GM23338 (cell line): ENCODE data around the gene HIVEP3. TPM values are rescaled to one million over a fixed set of nuclear protein-coding genes. Genes with fewer than 3 reads are reported as not detected.

Experiments
- ATAC-seq: fragments of 200-7000 bp; cut with Tn5 transposase; 3 replicates; pipeline ENCODE4 v1.9.1; 2020
- DNase-seq: peaks from one replicate; pipeline ENCODE4 v3.0.0-alpha.2; 2015; ENCODE audit warnings: low spot score
- H2AFZ ChIP-seq: fragments of 200-600 bp; sonication (generic); 2 replicates; pipeline ENCODE4 v1.8.0; 2016; ENCODE audit warnings: antibody characterized with exemption, mild to moderate bottlenecking, moderate library complexity
- H3F3A ChIP-seq: fragments of 200-600 bp; sonication (generic); replicated peaks from 2 replicates; pipeline ENCODE4 v1.8.0; 2017; ENCODE audit warnings: antibody characterized with exemption, mixed run types, low read depth
- H3K27ac ChIP-seq: fragments of 200-600 bp; sonication (generic); 2 replicates; pipeline ENCODE4 v1.6.1; 2016; ENCODE audit warnings: low read depth
- H3K27me3 ChIP-seq: fragments of 200-600 bp; sonication (generic); 2 replicates; pipeline ENCODE4 v1.8.0; 2016; ENCODE audit warnings: mild to moderate bottlenecking, mixed run types, moderate library complexity; ENCODE audit not compliant: insufficient read depth
- H3K36me3 ChIP-seq: fragments of 200-600 bp; sonication (generic); 2 replicates; pipeline ENCODE4 v1.8.0; 2016; ENCODE audit warnings: mild to moderate bottlenecking; ENCODE audit not compliant: insufficient read depth
- H3K4me1 ChIP-seq: fragments of 200-600 bp; sonication (generic); 2 replicates; pipeline ENCODE4 v1.8.0; 2016; ENCODE audit warnings: mild to moderate bottlenecking, moderate library complexity; ENCODE audit not compliant: insufficient read depth
- H3K4me2 ChIP-seq: fragments of 200-600 bp; sonication (generic); 2 replicates; pipeline ENCODE4 v1.7.1; 2017; ENCODE audit warnings: mixed run types
- H3K4me3 ChIP-seq: fragments of 200-600 bp; sonication (generic); 2 replicates; pipeline ENCODE4 v1.6.1; 2016; ENCODE audit warnings: mixed run types
- H3K79me2 ChIP-seq: fragments of 200-600 bp; sonication (generic); replicated peaks from 2 replicates; pipeline ENCODE4 v1.8.0; 2017; ENCODE audit warnings: mild to moderate bottlenecking; ENCODE audit not compliant: insufficient read depth
- H3K9me2 ChIP-seq: fragments of 200-600 bp; sonication (generic); 2 replicates; pipeline ENCODE4 v1.8.0; 2017; ENCODE audit not compliant: insufficient read depth
- H4K20me1 ChIP-seq: fragments of 200-600 bp; sonication (generic); replicated peaks from 2 replicates; pipeline ENCODE4 v1.8.0; 2017; ENCODE audit warnings: mild to moderate bottlenecking; ENCODE audit not compliant: insufficient read depth
- H3K27ac Mint-ChIP-seq: 2 replicates; pipeline ENCODE4 v1.8.0; 2020; ENCODE audit warnings: inconsistent platforms, mild to moderate bottlenecking, moderate library complexity, mixed read lengths
- H3K27me3 Mint-ChIP-seq: 3 replicates; pipeline ENCODE4 v1.8.0; 2022; ENCODE audit warnings: low read depth, mild to moderate bottlenecking, moderate library complexity, mixed read lengths, inconsistent platforms; ENCODE audit not compliant: insufficient read depth, poor library complexity
- H3K36me3 Mint-ChIP-seq: 3 replicates; pipeline ENCODE4 v1.8.0; 2021; ENCODE audit warnings: low read depth, mild to moderate bottlenecking, inconsistent platforms, moderate library complexity, mixed read lengths
- H3K4me1 Mint-ChIP-seq: 3 replicates; pipeline ENCODE4 v1.8.0; 2020; ENCODE audit warnings: mild to moderate bottlenecking, inconsistent platforms, mixed read lengths
- H3K4me3 Mint-ChIP-seq: 3 replicates; pipeline ENCODE4 v1.8.0; 2021; ENCODE audit warnings: moderate library complexity, mild to moderate bottlenecking, inconsistent platforms, mixed read lengths
- H3K9me3 Mint-ChIP-seq: 3 replicates; pipeline ENCODE4 v1.8.0; 2020; ENCODE audit warnings: moderate library complexity, mild to moderate bottlenecking, inconsistent platforms, mixed read lengths
- CREB1 ChIP-seq: fragments of 250-450 bp; sonication (Bioruptor Pico); IDR thresholded peaks from 2 replicates; pipeline ENCODE4 v1.5.0; 2020; ENCODE audit warnings: low read depth, mild to moderate bottlenecking, moderate library complexity
- EZH2 ChIP-seq: fragments of 200-600 bp; sonication (generic); IDR thresholded peaks from one replicate; pipeline ENCODE4 v1.8.0; 2017; ENCODE audit warnings: antibody characterized with exemption, mild to moderate bottlenecking, low read depth; ENCODE audit not compliant: unreplicated experiment
- JUNB ChIP-seq: IDR thresholded peaks from one replicate; pipeline ENCODE4 v1.6.1; 2016; ENCODE audit warnings: antibody characterized with exemption; ENCODE audit not compliant: unreplicated experiment
- NANOG ChIP-seq: IDR thresholded peaks from 2 replicates; pipeline ENCODE4 v1.6.1; 2016; ENCODE audit warnings: antibody characterized with exemption, borderline replicate concordance
- POLR2AphosphoS5 ChIP-seq: IDR thresholded peaks from 2 replicates; pipeline ENCODE4 v1.6.1; 2016; ENCODE audit warnings: antibody characterized with exemption, low read depth
- REST ChIP-seq: IDR thresholded peaks from one replicate; pipeline ENCODE4 v1.6.1; 2018; ENCODE audit warnings: antibody characterized with exemption; ENCODE audit not compliant: unreplicated experiment
- STAT1 ChIP-seq: IDR thresholded peaks from one replicate; pipeline ENCODE4 v1.6.1; 2016; ENCODE audit warnings: antibody characterized with exemption; ENCODE audit not compliant: unreplicated experiment
- ZNF114 ChIP-seq: fragments of 250-450 bp; sonication (Bioruptor Pico); IDR thresholded peaks from 2 replicates; pipeline ENCODE4 v1.5.0; 2020; ENCODE audit warnings: mild to moderate bottlenecking, moderate library complexity
- ZNF331 ChIP-seq: fragments of 250-450 bp; sonication (Bioruptor Pico); IDR thresholded peaks from 2 replicates; pipeline ENCODE4 v1.5.0; 2020; ENCODE audit warnings: low read depth, mild to moderate bottlenecking, moderate library complexity
- ZNF462 ChIP-seq: fragments of 250-450 bp; sonication (Bioruptor Pico); IDR thresholded peaks from 2 replicates; pipeline ENCODE4 v1.5.0; 2020; ENCODE audit warnings: mild to moderate bottlenecking, moderate library complexity
- polyA plus RNA-seq: library from polyadenylated mRNA; unstranded; fragments of >200 nt; fragmentation: Nextera tagmentation; extraction: Ambion mirVana; gene quantifications from 2 replicates; pipeline ENCODE4 v1.2.1, GENCODE V29; 2016
- total RNA-seq: library from RNA; depleted of rRNA; stranded (reverse); fragments of >200 nt; shearing (Covaris generic); gene quantifications from 2 replicates; pipeline ENCODE4 v1.2.3, GENCODE V29; 2014
- TF ChIP-seq, protein P1 (sequence below): IDR thresholded peaks from 2 replicates; pipeline ENCODE4 v1.6.1; 2016; ENCODE audit warnings: antibody characterized with exemption

Gene HIVEP3
- total and polyA plus RNA-seq, 2 experiments from 2014 or later: 0.14 to 0.24 TPM

DNA sequence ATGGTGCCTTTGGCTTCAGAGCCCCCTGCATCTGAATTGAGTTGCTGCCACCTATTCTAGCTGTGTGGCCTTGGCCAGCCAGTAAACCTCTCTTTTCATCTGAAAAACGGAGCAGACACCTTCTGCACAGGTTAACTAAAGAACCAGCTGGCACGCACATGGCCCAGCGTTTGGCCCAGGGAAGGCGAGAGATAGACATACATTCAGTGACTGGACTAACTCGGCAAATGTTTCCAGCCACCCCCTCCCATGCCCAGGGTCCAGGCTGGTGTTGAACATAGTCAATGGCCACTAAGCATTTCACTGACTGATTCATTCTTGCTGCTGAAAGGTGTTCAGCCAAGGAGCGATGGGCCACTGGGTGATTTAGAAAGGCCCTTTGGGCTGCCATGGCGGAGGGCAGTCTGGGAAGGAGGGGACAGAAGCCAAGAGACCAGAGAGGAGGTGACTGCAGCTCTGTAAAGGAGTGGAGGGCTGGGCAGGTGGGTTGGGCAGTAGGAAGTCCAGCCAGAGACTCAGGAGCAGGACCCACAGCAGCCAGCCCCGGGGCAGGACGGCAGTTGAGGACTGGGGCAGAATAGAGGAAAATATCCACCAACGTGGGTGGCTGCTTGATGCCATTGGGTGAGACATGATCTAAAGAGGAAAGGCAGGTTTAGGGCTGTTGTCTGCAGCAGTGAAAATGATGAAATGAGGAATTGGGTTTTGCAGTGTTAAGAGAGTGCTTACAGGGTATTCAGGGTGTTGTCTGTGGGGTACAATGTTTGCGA lies 184.3 kb downstream of the HIVEP3 start:
- Histone ChIP-seq H3K36me3 (no peaks in the 10 kb centered on the region), H3K4me2 (no peak overlapping the region), H4K20me1 (no peaks in the 10 kb centered on the region), H2AFZ (no peak overlapping the region), H3K4me1 (no peaks in the 10 kb centered on the region), H3K27ac (no peak overlapping the region), H3K9me2 (no peaks in the 10 kb centered on the region), H3K27me3 (no peaks in the 10 kb centered on the region), H3K4me3 (no peak overlapping the region), H3K79me2 (no peaks in the 10 kb centered on the region), H3F3A (no peaks in the 10 kb centered on the region)
- Mint-ChIP-seq H3K4me3 (no peak overlapping the region), H3K27me3 (peaks cover 4% of the 10 kb centered on the region), H3K36me3 (no peaks in the 10 kb centered on the region), H3K9me3 (no peaks in the 10 kb centered on the region), H3K27ac (no peak overlapping the region), H3K4me1 (peaks cover 5% of the 10 kb centered on the region)
- TF ChIP-seq ZNF462 (no peak), CREB1 (CRISPR knock-in tag) (no peak), ZNF331 (CRISPR knock-in tag) (no peak), STAT1 (no peak), ZNF114 (CRISPR knock-in tag) (no peak)
- DNase-seq (no peak), ATAC-seq (no peak)

DNA sequence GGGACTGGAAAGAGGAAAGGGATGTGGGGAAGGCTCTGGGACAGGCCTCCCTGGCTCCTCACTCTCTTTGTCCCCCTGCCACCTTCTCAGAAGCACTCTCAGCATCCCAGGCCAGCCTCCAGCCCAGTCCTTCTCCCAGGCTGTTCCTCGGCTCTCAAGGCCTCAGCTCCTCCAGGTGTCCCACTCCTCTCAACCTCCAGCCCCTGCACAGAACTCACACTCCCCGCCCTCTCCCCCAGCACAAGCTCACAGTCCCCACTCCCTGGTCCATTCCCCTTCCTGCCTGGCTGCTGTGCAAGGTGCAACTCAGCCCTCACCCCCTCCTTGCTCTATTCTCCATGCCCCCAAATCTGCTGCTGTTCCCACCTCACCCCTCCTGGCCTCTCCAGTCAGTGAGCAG lies 185.0 kb downstream of the HIVEP3 start:
- H3K4me3 Mint-ChIP-seq: no peak overlapping the region
- H3K36me3 Mint-ChIP-seq: no peaks in the 10 kb centered on the region
- TF ChIP-seq ZNF331 (CRISPR knock-in tag): no peak
- TF ChIP-seq NANOG: no peak
- TF ChIP-seq JUNB: no peak
- TF ChIP-seq POLR2AphosphoS5: no peak
- no peak for TF ChIP-seq REST
- no peak for TF ChIP-seq STAT1
- TF ChIP-seq, protein P1, sequence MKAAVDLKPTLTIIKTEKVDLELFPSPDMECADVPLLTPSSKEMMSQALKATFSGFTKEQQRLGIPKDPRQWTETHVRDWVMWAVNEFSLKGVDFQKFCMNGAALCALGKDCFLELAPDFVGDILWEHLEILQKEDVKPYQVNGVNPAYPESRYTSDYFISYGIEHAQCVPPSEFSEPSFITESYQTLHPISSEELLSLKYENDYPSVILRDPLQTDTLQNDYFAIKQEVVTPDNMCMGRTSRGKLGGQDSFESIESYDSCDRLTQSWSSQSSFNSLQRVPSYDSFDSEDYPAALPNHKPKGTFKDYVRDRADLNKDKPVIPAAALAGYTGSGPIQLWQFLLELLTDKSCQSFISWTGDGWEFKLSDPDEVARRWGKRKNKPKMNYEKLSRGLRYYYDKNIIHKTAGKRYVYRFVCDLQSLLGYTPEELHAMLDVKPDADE: no peak
- TF ChIP-seq EZH2: no peak

More for the DNA sequence above, 185.0 kb downstream of the HIVEP3 start:
- DNase-seq: no peak
- H3K4me1 ChIP-seq: no peaks in the 10 kb centered on the region
- H3K4me2 ChIP-seq: no peak overlapping the region
- Mint-ChIP-seq H3K27ac (no peak overlapping the region), H3K4me1 (peaks cover 5% of the 10 kb centered on the region), H3K9me3 (no peaks in the 10 kb centered on the region), H3K27me3 (peaks cover 3% of the 10 kb centered on the region)
- H3K79me2 ChIP-seq: no peaks in the 10 kb centered on the region
- no peak overlapping the region for H3K27ac ChIP-seq
- no peaks in the 10 kb centered on the region for H3K27me3 ChIP-seq
- no peaks in the 10 kb centered on the region for H4K20me1 ChIP-seq
- H3K9me2 ChIP-seq: no peaks in the 10 kb centered on the region
- H2AFZ ChIP-seq: no peak overlapping the region
- H3K4me3 ChIP-seq: no peak overlapping the region
- no peaks in the 10 kb centered on the region for H3K36me3 ChIP-seq
- H3F3A ChIP-seq: no peaks in the 10 kb centered on the region
- ATAC-seq: no peak
